ENCODE measurements around the gene TMEM141. TPM values are rescaled to one million over a fixed set of nuclear protein-coding genes. Genes with fewer than 3 reads are reported as not detected.
A peak's percentile ranks its signal among the peaks of the same experiment; 100 is the strongest.
"Not testable (repeated sequence)": the region's sequence is repeated elsewhere in the genome, so short reads cannot be mapped to it uniquely, and the experiment has no call there.

Gene TMEM141
- total RNA-seq, 1 donor from 2014 or later = 19.9 TPM

DNA sequence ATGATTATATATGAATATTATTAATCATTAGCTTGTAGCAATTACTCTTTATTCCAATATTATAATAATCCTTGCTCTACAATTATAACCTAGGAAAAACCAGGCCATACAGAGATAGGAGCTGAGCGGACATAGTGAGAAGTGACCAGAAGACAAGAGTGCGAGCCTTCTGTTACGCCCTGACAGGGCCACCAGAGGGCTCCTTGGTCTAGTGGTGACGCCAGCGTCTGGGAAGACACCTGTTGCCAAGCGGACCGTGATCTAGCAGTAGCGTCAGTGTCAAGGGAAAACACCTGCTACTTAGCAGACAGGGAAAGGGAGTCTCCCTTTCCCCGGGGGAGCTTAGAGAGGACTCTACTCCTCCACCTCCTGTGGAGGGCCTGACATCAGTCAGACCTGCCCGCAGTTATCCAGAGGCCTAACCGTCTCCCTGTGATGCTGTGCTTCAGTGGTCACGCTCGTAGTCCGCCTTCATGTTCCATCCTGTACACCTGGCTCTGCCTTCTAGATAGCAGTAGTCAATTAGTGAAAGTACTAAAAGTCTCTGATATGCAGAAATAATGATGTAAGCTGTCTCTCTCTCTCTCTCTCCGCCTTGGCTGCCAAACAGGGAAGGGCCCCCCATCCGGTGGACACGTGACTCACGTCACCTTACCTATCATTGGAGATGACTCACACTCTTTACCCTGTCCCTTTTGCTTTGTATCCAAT is 24.6 kb upstream of the TMEM141 start:
- peak; percentile 64 for DNase-seq (ENCODE audit: low spot score)
- TF ChIP-seq, protein P1, sequence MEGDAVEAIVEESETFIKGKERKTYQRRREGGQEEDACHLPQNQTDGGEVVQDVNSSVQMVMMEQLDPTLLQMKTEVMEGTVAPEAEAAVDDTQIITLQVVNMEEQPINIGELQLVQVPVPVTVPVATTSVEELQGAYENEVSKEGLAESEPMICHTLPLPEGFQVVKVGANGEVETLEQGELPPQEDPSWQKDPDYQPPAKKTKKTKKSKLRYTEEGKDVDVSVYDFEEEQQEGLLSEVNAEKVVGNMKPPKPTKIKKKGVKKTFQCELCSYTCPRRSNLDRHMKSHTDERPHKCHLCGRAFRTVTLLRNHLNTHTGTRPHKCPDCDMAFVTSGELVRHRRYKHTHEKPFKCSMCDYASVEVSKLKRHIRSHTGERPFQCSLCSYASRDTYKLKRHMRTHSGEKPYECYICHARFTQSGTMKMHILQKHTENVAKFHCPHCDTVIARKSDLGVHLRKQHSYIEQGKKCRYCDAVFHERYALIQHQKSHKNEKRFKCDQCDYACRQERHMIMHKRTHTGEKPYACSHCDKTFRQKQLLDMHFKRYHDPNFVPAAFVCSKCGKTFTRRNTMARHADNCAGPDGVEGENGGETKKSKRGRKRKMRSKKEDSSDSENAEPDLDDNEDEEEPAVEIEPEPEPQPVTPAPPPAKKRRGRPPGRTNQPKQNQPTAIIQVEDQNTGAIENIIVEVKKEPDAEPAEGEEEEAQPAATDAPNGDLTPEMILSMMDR (IDR thresholded peaks at IDR 0.05) = peak; percentile 66
- peaks cover 25% of the 10 kb centered on the region for H3K27me3 ChIP-seq
- peaks cover 29% of the 10 kb centered on the region for H3F3A ChIP-seq (ENCODE audit: low read depth)
- H3K4me2 ChIP-seq; H3K4me1 ChIP-seq; H3K4me3 ChIP-seq; H3K4me3 Mint-ChIP-seq; H3K27ac Mint-ChIP-seq; H3K9ac ChIP-seq; H3K9me3 ChIP-seq (ENCODE audit: low read depth); H3K27ac ChIP-seq; H3K79me2 ChIP-seq (ENCODE audit: low read depth); H3K36me3 Mint-ChIP-seq; H2AFZ ChIP-seq (replicated peaks); H3K36me3 ChIP-seq; H4K20me1 ChIP-seq (ENCODE audit: low read depth); H3K9me3 Mint-ChIP-seq; H3K27me3 Mint-ChIP-seq (ENCODE audit: insufficient read depth, low read depth): not testable (repeated sequence)
- H3K4me1 Mint-ChIP-seq = peaks cover 17% of the 10 kb centered on the region

DNA sequence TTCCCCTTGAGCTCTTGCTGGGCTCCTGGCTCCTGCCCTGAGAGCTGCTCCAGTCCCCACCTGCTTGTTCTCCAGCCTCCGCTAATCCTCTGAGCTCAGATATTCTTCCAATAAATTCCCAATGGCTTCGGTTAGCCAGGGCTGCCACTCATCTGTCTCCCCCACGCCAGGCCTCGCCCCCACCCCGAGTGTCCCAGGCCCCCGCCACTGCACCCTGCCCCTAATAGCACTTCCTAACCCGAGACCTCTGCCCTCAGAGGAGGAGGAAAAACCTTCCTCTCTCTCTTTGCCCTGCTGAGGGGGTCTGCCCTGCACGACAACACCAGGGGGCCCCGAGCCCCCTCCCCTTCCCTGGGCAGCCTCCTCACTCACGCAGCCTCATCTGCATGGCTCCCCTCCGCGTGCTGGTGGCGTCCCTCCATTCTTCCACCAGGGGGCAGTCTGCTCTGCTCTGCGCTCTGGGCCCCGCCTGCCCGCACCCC is 21.4 kb upstream of the TMEM141 start:
- no peaks in the 10 kb centered on the region for H3K4me1 ChIP-seq
- Mint-ChIP-seq H3K9me3 (peaks cover 9% of the 10 kb centered on the region), H3K4me3 (peak overlapping the region; percentile 59), H3K4me1 (peaks cover 15% of the 10 kb centered on the region), H3K36me3 (no peaks in the 10 kb centered on the region), H3K27me3 (ENCODE audit: insufficient read depth, low read depth) (peaks cover 9% of the 10 kb centered on the region), H3K27ac (no peak overlapping the region)
- H3K9me3 ChIP-seq (ENCODE audit: low read depth) = no peaks in the 10 kb centered on the region
- no peak for TF ChIP-seq EZH2 (IDR thresholded peaks at IDR 0.05)
- TF ChIP-seq, protein P1 (IDR thresholded peaks at IDR 0.05) = peak; percentile 59
- no peak for TF ChIP-seq EZH2phosphoT487 (IDR thresholded peaks at IDR 0.05)
- H3F3A ChIP-seq (ENCODE audit: low read depth) = peaks cover 22% of the 10 kb centered on the region
- peak; percentile 87 for DNase-seq (ENCODE audit: low spot score)
- H4K20me1 ChIP-seq (ENCODE audit: low read depth) = no peaks in the 10 kb centered on the region
- peak overlapping the region; percentile 62 for H3K4me2 ChIP-seq
- peaks cover 25% of the 10 kb centered on the region for H3K27me3 ChIP-seq
- no peak overlapping the region for H3K27ac ChIP-seq
- peak overlapping the region; percentile 30 for H3K4me3 ChIP-seq
- H3K79me2 ChIP-seq (ENCODE audit: low read depth) = no peaks in the 10 kb centered on the region
- no peak overlapping the region for H2AFZ ChIP-seq (replicated peaks)
- H3K9ac ChIP-seq = no peak overlapping the region
- H3K36me3 ChIP-seq = no peaks in the 10 kb centered on the region

DNA sequence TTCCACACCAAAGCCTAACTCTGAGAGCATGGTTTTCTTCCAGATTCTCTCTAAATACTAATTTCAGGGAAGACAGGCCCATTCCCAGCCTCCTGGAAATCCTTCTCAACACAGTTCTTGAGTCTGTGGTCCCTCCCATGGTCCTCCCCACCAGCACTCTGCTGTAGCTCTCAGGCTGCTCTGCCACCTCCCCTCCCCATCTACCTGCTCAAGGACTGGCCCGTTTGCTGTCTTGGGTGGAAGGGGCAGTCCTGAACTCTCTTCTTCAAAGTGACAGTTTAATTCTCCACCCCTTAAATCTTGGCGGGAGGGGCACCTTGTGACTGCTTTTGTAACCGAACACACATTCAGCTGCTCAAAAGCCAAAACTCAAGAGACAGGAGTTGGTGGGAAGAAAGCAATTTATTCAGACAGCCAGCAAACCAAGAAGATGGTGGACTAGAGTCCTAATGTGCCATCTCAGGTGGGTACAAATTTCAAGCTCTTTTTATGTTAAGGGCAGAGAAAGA is 19.2 kb upstream of the TMEM141 start:
- no peaks in the 10 kb centered on the region for H3K4me1 ChIP-seq
- no peak overlapping the region for H3K9ac ChIP-seq
- Mint-ChIP-seq H3K27me3 (ENCODE audit: insufficient read depth, low read depth) (peaks cover 11% of the 10 kb centered on the region), H3K36me3 (no peaks in the 10 kb centered on the region), H3K9me3 (peaks cover 9% of the 10 kb centered on the region), H3K27ac (no peak overlapping the region), H3K4me3 (no peak overlapping the region), H3K4me1 (peaks cover 11% of the 10 kb centered on the region)
- H3K27ac ChIP-seq = no peak overlapping the region
- H3K27me3 ChIP-seq = peaks cover 19% of the 10 kb centered on the region
- H3K4me3 ChIP-seq = no peak overlapping the region
- no peak overlapping the region for H2AFZ ChIP-seq (replicated peaks)
- H3K9me3 ChIP-seq (ENCODE audit: low read depth) = no peaks in the 10 kb centered on the region
- peaks cover 18% of the 10 kb centered on the region for H3F3A ChIP-seq (ENCODE audit: low read depth)
- no peaks in the 10 kb centered on the region for H3K79me2 ChIP-seq (ENCODE audit: low read depth)
- H3K4me2 ChIP-seq = no peak overlapping the region
- TF ChIP-seq EZH2 (IDR thresholded peaks at IDR 0.05) (no peak), EZH2phosphoT487 (IDR thresholded peaks at IDR 0.05) (no peak)
- TF ChIP-seq, protein P1 (IDR thresholded peaks at IDR 0.05) = no peak
- no peaks in the 10 kb centered on the region for H4K20me1 ChIP-seq (ENCODE audit: low read depth)
- H3K36me3 ChIP-seq = no peaks in the 10 kb centered on the region
- no peak for DNase-seq (ENCODE audit: low spot score)
